Measurements from ENCODE around the gene CCL8. TPM values are rescaled to one million over a fixed set of nuclear protein-coding genes. Genes with fewer than 3 reads are reported as not detected.

Gene CCL8
- polyA plus RNA-seq, 1 experiment, result 0.06 TPM

GRCh38 chr17:34285286-34285792 lies 33.9 kb upstream of the CCL8 start, which contains the start of gene CCL11:
CCL11 (plus strand) TSS chr17:34285742; CDS start chr17:34285809, 67 bp downstream.
- CTCF ChIA-PET, result interaction anchor here (0.7 to 2.9 kb wide), 2 partner anchors 22 to 76 kb away, joined by 4 to 28 read pairs; no protein-coding TSS in a partner anchor
- no peak for TF ChIP-seq CTCF (IDR thresholded peaks at IDR 0.05; ENCODE audit: low read depth, low read length)
- no peak for DNase-seq (ENCODE audit: low read depth, low spot score)
- POLR2A ChIA-PET, result interaction anchor here (0.7 kb wide), 1 partner anchor 15 kb away, joined by 3 read pairs; no protein-coding TSS in a partner anchor
- H3K27ac ChIP-seq (ENCODE audit: low read depth, low read length), result no peak within 1 kb of the TSS
- H3K9me3 ChIP-seq (ENCODE audit: control insufficient read depth, insufficient read depth, low read length), result no peaks in the 10 kb centered on the region
- H3K4me3 ChIP-seq (ENCODE audit: low read depth, low read length), result no peak within 1 kb of the TSS
- H3K27me3 ChIP-seq (ENCODE audit: control insufficient read depth, insufficient read depth, low read length), result peaks cover 12% of the 10 kb centered on the region

GRCh38 chr17:34287875-34288274 lies 31.4 kb upstream of the CCL8 start:
- no peak for DNase-seq (ENCODE audit: low read depth, low spot score)
- CTCF ChIA-PET, result interaction anchor here (3.8 kb wide), 1 partner anchor 73 kb away, joined by 11 read pairs; no protein-coding TSS in a partner anchor

GRCh38 chr17:34290586-34290985 lies 28.6 kb upstream of the CCL8 start:
- TF ChIP-seq CTCF (IDR thresholded peaks at IDR 0.05; ENCODE audit: low read depth, low read length), result no peak
- CTCF ChIA-PET, result interaction anchor here (1.5 to 3.8 kb wide), 2 partner anchors 16 to 70 kb away, joined by 3 to 11 read pairs; no protein-coding TSS in a partner anchor
- DNase-seq (ENCODE audit: low read depth, low spot score), result no peak

More at GRCh38 chr17:34287875-34288274, 31.4 kb upstream of the CCL8 start:
- POLR2A ChIA-PET, result no interaction called here
- H3K27me3 ChIP-seq (ENCODE audit: control insufficient read depth, insufficient read depth, low read length), result peaks cover 15% of the 10 kb centered on the region
- no peak overlapping the region for H3K27ac ChIP-seq (ENCODE audit: low read depth, low read length)
- TF ChIP-seq CTCF (IDR thresholded peaks at IDR 0.05; ENCODE audit: low read depth, low read length), result no peak
- no peak overlapping the region for H3K4me3 ChIP-seq (ENCODE audit: low read depth, low read length)
- no peaks in the 10 kb centered on the region for H3K9me3 ChIP-seq (ENCODE audit: control insufficient read depth, insufficient read depth, low read length)

GRCh38 chr17:34291721-34292348 lies 27.4 kb upstream of the CCL8 start:
- Histone ChIP-seq H3K27me3 (ENCODE audit: control insufficient read depth, insufficient read depth, low read length) (peaks cover 3% of the 10 kb centered on the region), H3K9me3 (ENCODE audit: control insufficient read depth, insufficient read depth, low read length) (no peaks in the 10 kb centered on the region), H3K27ac (ENCODE audit: low read depth, low read length) (no peak overlapping the region), H3K4me3 (ENCODE audit: low read depth, low read length) (no peak overlapping the region)
- ChIA-PET CTCF (interaction anchor here (0.8 to 1.5 kb wide), 3 partner anchors 15 to 69 kb away, joined by 3 read pairs; no protein-coding TSS in a partner anchor), POLR2A (no interaction called here)
- DNase-seq (ENCODE audit: low read depth, low spot score), result no peak
- TF ChIP-seq CTCF (IDR thresholded peaks at IDR 0.05; ENCODE audit: low read depth, low read length), result no peak

More at GRCh38 chr17:34290586-34290985, 28.6 kb upstream of the CCL8 start:
- Histone ChIP-seq H3K9me3 (ENCODE audit: control insufficient read depth, insufficient read depth, low read length) (no peaks in the 10 kb centered on the region), H3K4me3 (ENCODE audit: low read depth, low read length) (no peak overlapping the region), H3K27ac (ENCODE audit: low read depth, low read length) (no peak overlapping the region), H3K27me3 (ENCODE audit: control insufficient read depth, insufficient read depth, low read length) (peaks cover 9% of the 10 kb centered on the region)
- POLR2A ChIA-PET, result no interaction called here

- Histone ChIP-seq H3K27ac (ENCODE audit: low read depth, low read length) (peak overlapping the region; percentile 58), H3K4me3 (ENCODE audit: low read depth, low read length) (no peak overlapping the region), H3K9me3 (ENCODE audit: control insufficient read depth, insufficient read depth, low read length) (no peaks in the 10 kb centered on the region), H3K27me3 (ENCODE audit: control insufficient read depth, insufficient read depth, low read length) (no peaks in the 10 kb centered on the region)
- TF ChIP-seq CTCF (IDR thresholded peaks at IDR 0.05; ENCODE audit: low read depth, low read length), result no peak
- no peak for DNase-seq (ENCODE audit: low read depth, low spot score)
- POLR2A ChIA-PET, result interaction anchor here (2.5 kb wide), 1 partner anchor 23 kb away, joined by 11 read pairs; no protein-coding TSS in a partner anchor
- CTCF ChIA-PET, result interaction anchor here (4.4 to 14.2 kb wide), 2 partner anchors 62 to 98 kb away, joined by 27 to 192 read pairs; partner anchors contain the start of gene CCL1
Measured at GRCh38 chr17:34299027-34299426, 20.2 kb upstream of the CCL8 start.
